Natural killer cell treated with Interleukin-12 subunit alpha and Interleukin-12 subunit beta and Interleukin-15 and Interleukin-18, amount 100 ng/mL, for 72 hours (primary cell): ENCODE measurements around the gene AGAP2. TPM values are rescaled to one million over a fixed set of nuclear protein-coding genes. Genes with fewer than 3 reads are reported as not detected.
"Not testable (repeated sequence)": the region's sequence is repeated elsewhere in the genome, so short reads cannot be mapped to it uniquely, and the experiment has no call there.

Experiments used
- ATAC-seq, 2 donors: fragments of 150-1000 bp; cut with Tn5 transposase in 1 of 2; sonication (Bioruptor Pico), chemical (Tn5 transposase) in 1 of 2; 2 replicates each; pipeline ENCODE4 v1.10.0; 2021
- DNase-seq: peaks from one replicate; pipeline ENCODE4 v3.0.0; 2022; ENCODE audit warnings: low spot score
- H3K27ac Mint-ChIP-seq, 2 donors: 1 replicate in 1 of 2; 2 replicates in 1 of 2; pipeline ENCODE4 v1.8.0; 2022; ENCODE audit warnings: mixed read lengths in 2 of 2, mild to moderate bottlenecking in 1 of 2, moderate library complexity in 1 of 2
- H3K27me3 Mint-ChIP-seq, 2 donors: 1 replicate in 1 of 2; 2 replicates in 1 of 2; pipeline ENCODE4 v1.8.0; 2022; ENCODE audit warnings: mixed read lengths in 2 of 2
- H3K36me3 Mint-ChIP-seq: one replicate; pipeline ENCODE4 v1.8.0; 2022; ENCODE audit warnings: mixed read lengths
- H3K4me1 Mint-ChIP-seq, 2 donors: 1 replicate in 1 of 2; 2 replicates in 1 of 2; pipeline ENCODE4 v1.8.0; 2022; ENCODE audit warnings: low read depth in 2 of 2, mixed read lengths in 2 of 2, mild to moderate bottlenecking in 1 of 2
- H3K4me3 Mint-ChIP-seq: one replicate; pipeline ENCODE4 v1.8.0; 2022; ENCODE audit warnings: mixed read lengths
- H3K9me3 Mint-ChIP-seq: 2 replicates; pipeline ENCODE4 v1.8.0; 2022; ENCODE audit warnings: mixed read lengths
- total RNA-seq, 2 donors: library from RNA; stranded (reverse); gene quantifications; one replicate each; pipeline ENCODE4 v1.2.3, GENCODE V29; 2022

Gene AGAP2
- total RNA-seq, 2 donors from 2014 or later, result 47.5 to 54.1 TPM

GRCh38 chr12:57775044-57775443, 36.5 kb upstream of the AGAP2 start:
- ATAC-seq (no peak), DNase-seq (no peak)
- H3K27me3 Mint-ChIP-seq, result no peaks in the 10 kb centered on the region
- H3K36me3 Mint-ChIP-seq, result no peaks in the 10 kb centered on the region
- H3K4me1 Mint-ChIP-seq, result peaks cover 33% of the 10 kb centered on the region in 2 donors
- no peak overlapping the region for H3K27ac Mint-ChIP-seq
- H3K9me3 Mint-ChIP-seq, result no peaks in the 10 kb centered on the region
- no peak overlapping the region for H3K4me3 Mint-ChIP-seq

GRCh38 chr12:57774634-57775033, 36.1 kb upstream of the AGAP2 start:
- not testable (repeated sequence) for H3K27me3 Mint-ChIP-seq, DNase-seq, H3K4me3 Mint-ChIP-seq

GRCh38 chr12:57772429-57773322, 34.1 kb upstream of the AGAP2 start, which contains the start of gene EEF1AKMT3:
Gene EEF1AKMT3, plus strand, starts transcription at chr12:57772614. Its CDS starts 111 bp downstream, at chr12:57772725.
- peaks cover 35 to 37% of the 10 kb centered on the region in 2 donors for H3K4me1 Mint-ChIP-seq
- ATAC-seq (peak; percentile 45 to 61), DNase-seq (no peak)
- peak within 1 kb of the TSS; percentile 96 to 98 for H3K27ac Mint-ChIP-seq
- H3K4me3 Mint-ChIP-seq, result peak within 1 kb of the TSS; percentile 100
- H3K9me3 Mint-ChIP-seq, result no peaks in the 10 kb centered on the region
- H3K27me3 Mint-ChIP-seq, result no peaks in the 10 kb centered on the region
- no peaks in the 10 kb centered on the region for H3K36me3 Mint-ChIP-seq

More at GRCh38 chr12:57774634-57775033, 36.1 kb upstream of the AGAP2 start:
- H3K9me3 Mint-ChIP-seq, ATAC-seq, H3K27ac Mint-ChIP-seq, H3K36me3 Mint-ChIP-seq: not testable (repeated sequence)
- peaks cover 35 to 37% of the 10 kb centered on the region in 2 donors for H3K4me1 Mint-ChIP-seq

- Mint-ChIP-seq H3K9me3 (no peaks in the 10 kb centered on the region), H3K4me3 (peak within 1 kb of the TSS; percentile 100), H3K4me1 (peaks cover 37 to 40% of the 10 kb centered on the region in 2 donors), H3K27me3 (no peaks in the 10 kb centered on the region), H3K36me3 (no peaks in the 10 kb centered on the region), H3K27ac (peak within 1 kb of the TSS; percentile 96 to 98)
- DNase-seq (peak; percentile 92), ATAC-seq (peak; percentile 93 to 94)
Measured at GRCh38 chr12:57771873-57772428, 33.4 kb upstream of the AGAP2 start, which contains the start of gene METTL1. Gene METTL1, minus strand, starts transcription at chr12:57772105. Its CDS starts 22 bp downstream, at chr12:57772083.

GRCh38 chr12:57771236-57771872, 32.8 kb upstream of the AGAP2 start:
- Mint-ChIP-seq H3K36me3 (no peaks in the 10 kb centered on the region), H3K9me3 (no peaks in the 10 kb centered on the region), H3K27me3 (peaks cover 4 to 6% of the 10 kb centered on the region in 2 donors), H3K4me1 (peaks cover 42 to 46% of the 10 kb centered on the region in 2 donors), H3K27ac (peak overlapping the region; percentile 96 to 98), H3K4me3 (peak overlapping the region; percentile 100)
- DNase-seq (peak; percentile 87), ATAC-seq (peak; percentile 83 to 84)

GRCh38 chr12:57770734-57771133, 32.2 kb upstream of the AGAP2 start:
- DNase-seq (no peak), ATAC-seq (no peak)
- H3K4me1 Mint-ChIP-seq, result peaks cover 41 to 42% of the 10 kb centered on the region in 2 donors
- peak overlapping the region; percentile 100 for H3K4me3 Mint-ChIP-seq
- peaks cover 4 to 8% of the 10 kb centered on the region in 2 donors for H3K27me3 Mint-ChIP-seq
- H3K9me3 Mint-ChIP-seq, result no peaks in the 10 kb centered on the region
- no peaks in the 10 kb centered on the region for H3K36me3 Mint-ChIP-seq
- peak overlapping the region; percentile 96 to 98 for H3K27ac Mint-ChIP-seq

GRCh38 chr12:57769594-57769993, 31.1 kb upstream of the AGAP2 start:
- Mint-ChIP-seq H3K4me3 (peak overlapping the region; percentile 100), H3K36me3 (no peaks in the 10 kb centered on the region), H3K4me1 (peaks cover 50 to 51% of the 10 kb centered on the region in 2 donors), H3K27me3 (peaks cover 4 to 8% of the 10 kb centered on the region in 2 donors), H3K9me3 (no peaks in the 10 kb centered on the region), H3K27ac (peak overlapping the region in 1 of 2 donors; percentile 98)
- DNase-seq (no peak), ATAC-seq (no peak)

GRCh38 chr12:57767876-57768275, 29.3 kb upstream of the AGAP2 start:
- Mint-ChIP-seq H3K4me1 (peaks cover 55 to 58% of the 10 kb centered on the region in 2 donors), H3K9me3 (no peaks in the 10 kb centered on the region), H3K27ac (no peak overlapping the region), H3K36me3 (no peaks in the 10 kb centered on the region), H3K27me3 (peaks cover 12 to 21% of the 10 kb centered on the region in 2 donors), H3K4me3 (no peak overlapping the region)
- ATAC-seq (no peak), DNase-seq (no peak)

- peaks cover 12 to 21% of the 10 kb centered on the region in 2 donors for H3K27me3 Mint-ChIP-seq
- H3K4me1 Mint-ChIP-seq, result peaks cover 52 to 56% of the 10 kb centered on the region in 2 donors
- no peak for ATAC-seq
- no peaks in the 10 kb centered on the region for H3K9me3 Mint-ChIP-seq
- H3K4me3 Mint-ChIP-seq, result no peak overlapping the region
- no peak overlapping the region for H3K27ac Mint-ChIP-seq
- DNase-seq, result no peak
- H3K36me3 Mint-ChIP-seq, result no peaks in the 10 kb centered on the region
Measured at GRCh38 chr12:57767305-57767698, 28.8 kb upstream of the AGAP2 start.

- no peaks in the 10 kb centered on the region for H3K9me3 Mint-ChIP-seq
- H3K4me3 Mint-ChIP-seq, result peak within 1 kb of the TSS; percentile 74
- no peaks in the 10 kb centered on the region for H3K36me3 Mint-ChIP-seq
- peaks cover 49 to 53% of the 10 kb centered on the region in 2 donors for H3K4me1 Mint-ChIP-seq
- ATAC-seq, result peak; percentile 37
- DNase-seq, result no peak
- H3K27ac Mint-ChIP-seq, result peak within 1 kb of the TSS in 1 of 2 donors; percentile 70
- H3K27me3 Mint-ChIP-seq, result peaks cover 12 to 21% of the 10 kb centered on the region in 2 donors
Measured at GRCh38 chr12:57766464-57767304, 28.1 kb upstream of the AGAP2 start, which contains the start of gene CYP27B1. Gene CYP27B1, minus strand, starts transcription at chr12:57767078. Its CDS starts 37 bp downstream, at chr12:57767041.

GRCh38 chr12:57765698-57766463, 27.3 kb upstream of the AGAP2 start:
- Mint-ChIP-seq H3K4me3 (peak overlapping the region; percentile 84), H3K36me3 (no peaks in the 10 kb centered on the region), H3K4me1 (peaks cover 40 to 51% of the 10 kb centered on the region in 2 donors), H3K27ac (peak overlapping the region in 1 of 2 donors; percentile 71), H3K27me3 (peaks cover 12 to 21% of the 10 kb centered on the region in 2 donors), H3K9me3 (no peaks in the 10 kb centered on the region)
- ATAC-seq, result peak; percentile 16 to 22
- no peak for DNase-seq

- peaks cover 33 to 46% of the 10 kb centered on the region in 2 donors for H3K4me1 Mint-ChIP-seq
- peak overlapping the region in 1 of 2 donors; percentile 71 for H3K27ac Mint-ChIP-seq
- peak overlapping the region; percentile 84 for H3K4me3 Mint-ChIP-seq
- peak; percentile 80 to 87 for ATAC-seq
- peaks cover 12 to 21% of the 10 kb centered on the region in 2 donors for H3K27me3 Mint-ChIP-seq
- no peaks in the 10 kb centered on the region for H3K36me3 Mint-ChIP-seq
- DNase-seq, result peak; percentile 74
- no peaks in the 10 kb centered on the region for H3K9me3 Mint-ChIP-seq
Measured at GRCh38 chr12:57765003-57765697, 26.6 kb upstream of the AGAP2 start.
